Naive thymus-derived CD4-positive, alpha-beta T cell (primary cell): ENCODE data around the gene JADE1. TPM values are rescaled to one million over a fixed set of nuclear protein-coding genes. Genes with fewer than 3 reads are reported as not detected.

ENCODE experiments used
- ATAC-seq: fragments of 150-1000 bp; cut with Tn5 transposase; 2 replicates; pipeline ENCODE4 v1.10.0; 2021; ENCODE audit warnings: mild to moderate bottlenecking, moderate library complexity
- CTCF ChIA-PET: fragments of 350-600 bp; sonication (Branson Sonifier 250); formaldehyde crosslinking; loops from one replicate; lab custom pipeline; 2021; ENCODE audit warnings: antibody characterized with exemption; lab: Charles Lee
- POLR2A ChIA-PET: fragments of 350-600 bp; sonication (Branson Sonifier 250); formaldehyde crosslinking; loops from one replicate; lab custom pipeline; 2021; ENCODE audit warnings: antibody characterized with exemption, inconsistent platforms; lab: Charles Lee
- DNase-seq, 9 donors: peaks; one replicate each; pipeline versions ENCODE4 v3.0.0 to v3.0.0-alpha.2; 2020 to 2022; ENCODE audit warnings: mixed read lengths in 1 of 9
- H3K27ac ChIP-seq: one replicate; pipeline ENCODE4 v1.7.0; 2013; ENCODE audit warnings: mild to moderate bottlenecking, low read depth, low read length, moderate library complexity
- H3K27me3 ChIP-seq, 2 donors: one replicate each; pipeline ENCODE4 v1.7.0; 2013; ENCODE audit warnings: low read length in 2 of 2, mild to moderate bottlenecking in 2 of 2, moderate library complexity in 2 of 2; ENCODE audit not compliant: control insufficient read depth in 2 of 2, insufficient read depth in 2 of 2
- H3K36me3 ChIP-seq, 3 experiments: 1 replicate in 2 of 3; 2 replicates in 1 of 3; pipeline ENCODE4 v1.7.0; 2013; ENCODE audit warnings: low read length in 3 of 3, mild to moderate bottlenecking in 3 of 3, moderate library complexity in 1 of 3; ENCODE audit not compliant: insufficient read depth in 3 of 3, control insufficient read depth in 2 of 3
- H3K4me1 ChIP-seq, 2 donors: one replicate each; pipeline ENCODE4 v1.7.0; 2013; ENCODE audit warnings: low read length in 2 of 2, mild to moderate bottlenecking in 2 of 2, moderate library complexity in 1 of 2; ENCODE audit not compliant: control insufficient read depth in 2 of 2, insufficient read depth in 2 of 2
- H3K4me3 ChIP-seq: 2 replicates; pipeline ENCODE4 v1.7.0; 2013; ENCODE audit warnings: mild to moderate bottlenecking, low read length
- H3K9me3 ChIP-seq, 3 experiments: 1 replicate in 2 of 3; 2 replicates in 1 of 3; pipeline ENCODE4 v1.7.0; 2013; ENCODE audit warnings: low read length in 3 of 3; ENCODE audit not compliant: control insufficient read depth in 2 of 3
- H3K27ac Mint-ChIP-seq, 9 donors: one replicate each; pipeline ENCODE4 v1.8.0; 2020 to 2022; ENCODE audit warnings: mixed read lengths in 9 of 9, mild to moderate bottlenecking in 8 of 9, moderate library complexity in 5 of 9, inconsistent platforms in 2 of 9
- H3K27me3 Mint-ChIP-seq, 5 donors: one replicate each; pipeline ENCODE4 v1.8.0; 2021 to 2022; ENCODE audit warnings: mixed read lengths in 5 of 5, mild to moderate bottlenecking in 1 of 5
- H3K36me3 Mint-ChIP-seq, 5 donors: one replicate each; pipeline ENCODE4 v1.8.0; 2020 to 2022; ENCODE audit warnings: mixed read lengths in 5 of 5, mild to moderate bottlenecking in 3 of 5, inconsistent platforms in 1 of 5
- H3K4me1 Mint-ChIP-seq, 7 donors: one replicate each; pipeline ENCODE4 v1.8.0; 2020 to 2022; ENCODE audit warnings: mixed read lengths in 7 of 7, mild to moderate bottlenecking in 3 of 7, inconsistent platforms in 1 of 7
- H3K4me3 Mint-ChIP-seq, 10 donors: one replicate each; pipeline ENCODE4 v1.8.0; 2020 to 2022; ENCODE audit warnings: mild to moderate bottlenecking in 10 of 10, mixed read lengths in 10 of 10, moderate library complexity in 6 of 10, inconsistent platforms in 2 of 10
- H3K9me3 Mint-ChIP-seq, 11 donors: one replicate each; pipeline ENCODE4 v1.8.0; 2020 to 2022; ENCODE audit warnings: mixed read lengths in 11 of 11, mild to moderate bottlenecking in 4 of 11, inconsistent platforms in 1 of 11, moderate library complexity in 1 of 11
- intact Hi-C, 2 donors: fragments of 100-400 bp; cut with micrococcal nuclease; formaldehyde crosslinking; loops; one replicate each; pipeline ENCODE4 v1.15.1; 2023
- polyA plus RNA-seq, 2 donors: library from polyadenylated mRNA; unstranded; fragments of 300-500 nt; fragmentation: Illumina TruSeq; gene quantifications; one replicate each; pipeline ENCODE4 v1.2.3, GENCODE V29; 2021
- total RNA-seq, 6 experiments: library from RNA in 5 of 6; stranded (reverse) in 5 of 6; gene quantifications; 1 replicate in 5 of 6; 2 replicates in 1 of 6; pipeline ENCODE4 v1.2.3 and lab custom pipeline; 2021 to 2026

The JADE1 gene
- total and polyA plus RNA-seq, 7 experiments from 2014 or later: 34.5 to 79.5 (median 55.8) TPM

GRCh38 chr4:128793859-128794672, 15.4 kb upstream of the JADE1 start:
- ATAC-seq (no peak), DNase-seq (no peak)
- H3K27me3 Mint-ChIP-seq: peaks cover 0 to 2% (median 0%) of the 10 kb centered on the region in 5 donors
- Histone ChIP-seq H3K27ac (no peak overlapping the region), H3K36me3 (no peaks in the 10 kb centered on the region), H3K27me3 (no peaks in the 10 kb centered on the region), H3K9me3 (no peaks in the 10 kb centered on the region), H3K4me3 (no peak overlapping the region), H3K4me1 (no peaks in the 10 kb centered on the region)
- ChIA-PET POLR2A (no interaction called here), CTCF (no interaction called here)
- H3K4me3 Mint-ChIP-seq: no peak overlapping the region
- H3K9me3 Mint-ChIP-seq: no peaks in the 10 kb centered on the region
- H3K36me3 Mint-ChIP-seq: no peaks in the 10 kb centered on the region
- no peaks in the 10 kb centered on the region for H3K4me1 Mint-ChIP-seq
- H3K27ac Mint-ChIP-seq: no peak overlapping the region
- intact Hi-C loops: no loop called here

GRCh38 chr4:128796934-128797333, 12.6 kb upstream of the JADE1 start:
- DNase-seq: no peak
- H3K4me1 ChIP-seq: no peaks in the 10 kb centered on the region
- intact Hi-C loops: no loop called here
- H3K27me3 ChIP-seq: no peaks in the 10 kb centered on the region
- H3K4me3 ChIP-seq: no peak overlapping the region
- ChIA-PET CTCF (no interaction called here), POLR2A (no interaction called here)
- Mint-ChIP-seq H3K36me3 (no peaks in the 10 kb centered on the region), H3K9me3 (no peaks in the 10 kb centered on the region), H3K4me3 (no peak overlapping the region), H3K27ac (no peak overlapping the region), H3K4me1 (no peaks in the 10 kb centered on the region), H3K27me3 (peaks cover 0 to 2% (median 0%) of the 10 kb centered on the region in 5 donors)
- H3K9me3 ChIP-seq: no peaks in the 10 kb centered on the region
- no peaks in the 10 kb centered on the region for H3K36me3 ChIP-seq
- ATAC-seq: no peak
- no peak overlapping the region for H3K27ac ChIP-seq

- H3K4me1 ChIP-seq: peaks cover 11 to 16% of the 10 kb centered on the region in 2 donors
- H3K27ac ChIP-seq: no peak overlapping the region
- no peak overlapping the region for H3K27ac Mint-ChIP-seq
- peaks cover 0 to 2% (median 0%) of the 10 kb centered on the region in 5 donors for H3K27me3 Mint-ChIP-seq
- no peaks in the 10 kb centered on the region for H3K36me3 ChIP-seq
- H3K36me3 Mint-ChIP-seq: no peaks in the 10 kb centered on the region
- no peaks in the 10 kb centered on the region for H3K9me3 ChIP-seq
- peaks cover 0 to 12% (median 4%) of the 10 kb centered on the region in 7 donors for H3K4me1 Mint-ChIP-seq
- no peak overlapping the region for H3K4me3 ChIP-seq
- no peak overlapping the region for H3K4me3 Mint-ChIP-seq
- no peaks in the 10 kb centered on the region for H3K9me3 Mint-ChIP-seq
- DNase-seq (no peak), ATAC-seq (no peak)
- H3K27me3 ChIP-seq: no peaks in the 10 kb centered on the region
- intact Hi-C loops: no loop called here
- POLR2A ChIA-PET: no interaction called here
- CTCF ChIA-PET: no interaction called here
These were observed 9.2 kb upstream of the JADE1 start for GRCh38 chr4:128800284-128800683.

GRCh38 chr4:128800701-128801284, 8.7 kb upstream of the JADE1 start:
- Histone ChIP-seq H3K27me3 (no peaks in the 10 kb centered on the region), H3K27ac (no peak overlapping the region), H3K9me3 (no peaks in the 10 kb centered on the region), H3K4me3 (no peak overlapping the region), H3K4me1 (peaks cover 11 to 16% of the 10 kb centered on the region in 2 donors), H3K36me3 (no peaks in the 10 kb centered on the region)
- Mint-ChIP-seq H3K9me3 (no peaks in the 10 kb centered on the region), H3K27ac (no peak overlapping the region), H3K27me3 (peaks cover 0 to 2% (median 0%) of the 10 kb centered on the region in 5 donors), H3K36me3 (no peaks in the 10 kb centered on the region), H3K4me3 (no peak overlapping the region), H3K4me1 (peaks cover 0 to 12% (median 4%) of the 10 kb centered on the region in 7 donors)
- intact Hi-C loops: no loop called here
- ChIA-PET POLR2A (interaction anchor here (0.9 kb wide), 1 partner anchor 579 kb away, joined by 3 read pairs; no protein-coding TSS in a partner anchor), CTCF (no interaction called here)
- no peak for ATAC-seq
- no peak for DNase-seq

GRCh38 chr4:128802680-128803628, 6.5 kb upstream of the JADE1 start:
- no peaks in the 10 kb centered on the region for H3K27me3 ChIP-seq
- ChIA-PET POLR2A (no interaction called here), CTCF (no interaction called here)
- peak overlapping the region in 2 of 9 donors; percentile 80 to 95 for H3K27ac Mint-ChIP-seq
- intact Hi-C loops: no loop called here
- H3K27ac ChIP-seq: peak overlapping the region; percentile 57
- no peaks in the 10 kb centered on the region for H3K36me3 ChIP-seq
- ATAC-seq (no peak), DNase-seq (no peak)
- peaks cover 11 to 16% of the 10 kb centered on the region in 2 donors for H3K4me1 ChIP-seq
- no peaks in the 10 kb centered on the region for H3K27me3 Mint-ChIP-seq
- no peaks in the 10 kb centered on the region for H3K9me3 ChIP-seq
- no peaks in the 10 kb centered on the region for H3K9me3 Mint-ChIP-seq
- peak overlapping the region in 6 of 10 donors; percentile 0 to 66 (median 46) for H3K4me3 Mint-ChIP-seq
- peaks cover 0 to 12% (median 4%) of the 10 kb centered on the region in 7 donors for H3K4me1 Mint-ChIP-seq
- peak overlapping the region; percentile 42 for H3K4me3 ChIP-seq
- no peaks in the 10 kb centered on the region for H3K36me3 Mint-ChIP-seq

GRCh38 chr4:128803783-128804182, 5.7 kb upstream of the JADE1 start:
- DNase-seq (peak in 4 of 9 donors; percentile 25 to 51 (median 36)), ATAC-seq (no peak)
- H3K27ac Mint-ChIP-seq: peak overlapping the region in 2 of 9 donors; percentile 80 to 95
- H3K36me3 ChIP-seq: no peaks in the 10 kb centered on the region
- peak overlapping the region; percentile 57 for H3K27ac ChIP-seq
- intact Hi-C loops: no loop called here
- H3K27me3 Mint-ChIP-seq: no peaks in the 10 kb centered on the region
- peaks cover 0 to 13% (median 5%) of the 10 kb centered on the region in 7 donors for H3K4me1 Mint-ChIP-seq
- CTCF ChIA-PET: interaction anchor here (0.7 kb wide), 1 partner anchor 21 kb away, joined by 4 read pairs; no protein-coding TSS in a partner anchor
- no peaks in the 10 kb centered on the region for H3K27me3 ChIP-seq
- peak overlapping the region; percentile 42 for H3K4me3 ChIP-seq
- no peaks in the 10 kb centered on the region for H3K9me3 ChIP-seq
- peaks cover 12 to 18% of the 10 kb centered on the region in 2 donors for H3K4me1 ChIP-seq
- POLR2A ChIA-PET: no interaction called here
- no peaks in the 10 kb centered on the region for H3K9me3 Mint-ChIP-seq
- H3K4me3 Mint-ChIP-seq: peak overlapping the region in 6 of 10 donors; percentile 0 to 66 (median 46)
- no peaks in the 10 kb centered on the region for H3K36me3 Mint-ChIP-seq
